ENCODE results near the gene GFRAL.
"Not testable (repeated sequence)": the region's sequence is repeated elsewhere in the genome, so short reads cannot be mapped to it uniquely, and the experiment has no call there.

GFRAL gene, protein sequence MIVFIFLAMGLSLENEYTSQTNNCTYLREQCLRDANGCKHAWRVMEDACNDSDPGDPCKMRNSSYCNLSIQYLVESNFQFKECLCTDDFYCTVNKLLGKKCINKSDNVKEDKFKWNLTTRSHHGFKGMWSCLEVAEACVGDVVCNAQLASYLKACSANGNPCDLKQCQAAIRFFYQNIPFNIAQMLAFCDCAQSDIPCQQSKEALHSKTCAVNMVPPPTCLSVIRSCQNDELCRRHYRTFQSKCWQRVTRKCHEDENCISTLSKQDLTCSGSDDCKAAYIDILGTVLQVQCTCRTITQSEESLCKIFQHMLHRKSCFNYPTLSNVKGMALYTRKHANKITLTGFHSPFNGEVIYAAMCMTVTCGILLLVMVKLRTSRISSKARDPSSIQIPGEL

DNA sequence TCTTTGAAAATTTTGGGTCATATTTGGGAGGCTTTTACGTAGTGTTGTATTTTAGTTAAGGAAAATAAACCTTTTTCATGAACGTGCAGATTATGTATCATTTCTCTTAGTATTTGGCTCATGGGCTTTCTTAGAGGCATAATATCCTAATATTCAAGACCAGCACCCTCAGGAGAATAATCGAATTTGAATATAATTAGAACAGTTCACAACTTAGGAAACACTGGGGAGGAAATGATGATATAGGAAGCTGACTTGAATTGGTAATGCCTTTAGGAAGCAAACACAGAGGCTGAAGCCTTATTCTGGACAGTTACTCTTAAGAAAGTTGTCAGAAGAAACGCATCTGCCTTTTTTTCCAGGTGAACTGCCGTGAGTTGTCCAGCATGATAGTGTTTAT, at the start of gene GFRAL:
TSS of gene GFRAL (plus strand) at position 301 of the 400 bp plus-strand sequence. CDS start at position 387, 86 bp downstream.
- no peak for DNase-seq

DNA sequence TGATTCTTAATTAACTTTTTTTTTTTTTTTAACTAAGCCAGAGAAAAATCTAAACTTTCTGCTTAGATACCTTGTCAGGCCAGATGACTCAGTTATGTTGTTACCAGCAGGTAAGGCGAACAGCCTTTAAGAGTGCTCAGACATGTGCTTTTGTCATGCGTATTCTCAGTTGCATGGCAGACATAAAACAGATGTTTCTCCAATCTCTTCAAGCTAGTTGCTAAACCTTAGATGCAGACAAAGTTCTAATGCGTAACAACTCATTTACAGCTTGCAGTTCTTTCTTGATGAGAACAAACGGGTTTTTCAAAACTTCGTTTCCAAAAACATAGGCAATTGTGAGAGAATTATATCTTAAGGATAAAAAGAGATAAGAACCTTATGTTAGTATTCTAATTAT, 49.6 kb upstream of the GFRAL start:
- DNase-seq: no peak

DNA sequence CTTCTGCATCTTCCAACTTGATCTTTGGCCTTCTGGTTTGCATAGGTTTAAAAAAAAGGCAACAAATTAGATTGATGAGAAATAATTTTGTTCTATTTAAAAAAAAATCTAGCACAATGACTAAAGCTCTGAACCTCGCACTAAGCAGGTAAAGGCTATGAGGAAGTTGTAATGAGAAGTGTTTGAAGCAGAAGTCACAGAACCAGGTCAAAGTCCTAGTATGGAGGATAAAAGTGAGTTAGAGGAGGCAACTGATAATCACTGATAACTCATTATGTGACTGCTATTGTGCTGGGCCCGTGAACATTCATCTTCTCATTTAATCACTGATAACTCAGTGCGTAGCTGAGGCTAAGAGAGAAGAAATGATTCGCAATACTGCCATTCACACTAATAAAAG, 46.1 kb upstream of the GFRAL start:
- no peak for DNase-seq

DNA sequence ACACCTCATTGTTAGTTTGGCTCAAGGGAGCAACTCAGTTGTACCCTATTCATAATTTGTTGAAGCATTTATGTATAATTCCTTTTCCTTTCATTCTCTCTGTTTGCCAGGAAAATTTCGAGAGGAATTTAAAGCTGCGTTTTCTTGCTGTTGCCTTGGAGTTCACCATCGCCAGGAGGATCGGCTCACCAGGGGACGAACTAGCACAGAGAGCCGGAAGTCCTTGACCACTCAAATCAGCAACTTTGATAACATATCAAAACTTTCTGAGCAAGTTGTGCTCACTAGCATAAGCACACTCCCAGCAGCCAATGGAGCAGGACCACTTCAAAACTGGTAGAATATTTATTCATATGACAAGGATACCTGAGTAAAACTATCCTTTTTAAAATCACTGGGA, 45.2 kb upstream of the GFRAL start:
- no peak for DNase-seq

GRCh38 chr6:55286824-55287223, 40.4 kb upstream of the GFRAL start:
- no peak for DNase-seq

DNA sequence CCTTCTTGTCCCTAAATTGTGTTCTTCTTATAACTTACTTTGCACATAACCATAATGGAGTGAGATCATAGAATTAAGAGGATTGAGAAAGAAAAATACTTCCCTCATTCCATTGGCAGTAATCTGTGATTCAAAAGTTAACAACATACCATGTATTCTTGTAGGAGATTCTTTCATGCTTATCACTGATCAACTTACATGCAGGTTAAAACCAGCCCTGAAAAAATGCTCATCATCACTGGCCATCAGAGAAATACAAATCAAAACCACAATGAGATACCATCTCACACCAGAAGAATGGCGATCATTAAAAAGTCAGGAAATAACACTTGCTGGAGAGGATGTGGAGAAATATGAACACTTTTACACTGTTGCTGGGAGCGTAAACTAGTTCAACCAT, 36.5 kb upstream of the GFRAL start:
- no peak for DNase-seq

GRCh38 chr6:55293116-55293515, 34.2 kb upstream of the GFRAL start:
- no peak for DNase-seq

DNA sequence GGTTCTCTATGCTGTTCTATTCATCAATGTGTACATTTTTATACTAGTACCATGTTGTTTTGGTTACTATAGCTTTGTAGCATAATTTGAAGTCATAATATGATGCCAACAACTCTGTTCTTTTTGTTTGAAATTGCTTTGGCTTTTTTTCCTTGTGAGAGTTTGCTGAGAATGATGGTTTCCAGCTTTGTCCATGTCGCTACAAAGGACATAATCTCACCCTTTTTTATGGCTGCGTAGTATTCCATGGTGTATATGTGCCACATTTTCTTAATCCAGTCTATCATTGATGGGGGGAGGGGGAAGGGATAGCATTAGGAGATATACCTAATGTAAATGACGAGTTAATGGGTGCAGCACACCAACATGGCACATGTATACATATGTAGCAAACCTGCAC, 30.1 kb upstream of the GFRAL start:
- not testable (repeated sequence) for DNase-seq

DNA sequence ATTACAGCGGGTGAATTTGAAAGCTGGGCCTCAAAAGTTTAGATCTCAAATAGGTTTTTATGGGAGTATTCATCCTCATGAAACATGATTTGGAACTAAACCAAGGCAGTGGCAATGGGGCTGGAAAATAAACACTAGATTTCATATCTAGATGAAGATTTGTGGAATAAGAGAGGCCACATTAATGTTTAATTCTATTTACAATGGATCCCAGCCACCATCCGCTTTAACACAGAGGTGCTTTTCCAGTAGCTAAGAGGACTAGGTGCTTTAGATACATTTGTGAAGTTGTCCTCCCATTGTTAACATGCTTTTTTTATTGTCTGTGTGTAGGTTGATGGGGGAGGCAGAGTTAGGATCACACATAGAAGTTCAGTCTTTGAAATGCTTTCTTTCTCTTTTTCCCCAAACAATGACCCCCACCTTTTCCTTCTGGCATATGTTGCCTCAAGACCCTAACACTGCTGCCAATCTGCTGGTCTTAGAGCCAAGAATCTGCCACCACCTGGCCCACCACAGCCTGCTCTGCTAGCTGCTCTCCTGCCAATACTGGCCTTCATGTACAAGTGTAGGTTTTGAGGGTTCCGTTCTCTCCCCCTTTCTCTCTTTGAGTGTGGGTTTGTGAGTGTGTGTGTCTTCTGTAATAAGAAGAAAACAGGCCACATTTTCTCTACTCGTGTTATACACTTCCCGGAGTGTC, 27.8 kb upstream of the GFRAL start:
- no peak for DNase-seq

DNA sequence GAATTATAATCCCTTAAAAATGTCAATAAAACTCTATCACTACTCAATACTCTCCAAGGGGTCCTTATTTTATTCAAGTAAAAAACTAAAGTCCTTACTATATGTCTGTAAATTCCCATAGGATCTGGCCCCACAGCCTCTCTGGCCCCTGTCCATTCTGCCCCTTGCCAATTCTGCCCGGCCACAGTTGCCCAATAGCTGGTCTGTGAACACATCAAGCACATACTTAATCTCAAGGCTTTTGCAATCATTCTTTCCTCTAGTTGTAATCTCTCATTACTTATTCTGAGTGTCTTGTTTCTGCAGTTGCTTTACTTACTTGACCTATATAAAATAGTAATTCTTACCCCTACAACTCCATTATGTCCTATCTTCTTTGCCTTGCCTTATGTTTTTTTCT, 22.5 kb upstream of the GFRAL start:
- DNase-seq: no peak

GRCh38 chr6:55319961-55320695, 7.1 kb upstream of the GFRAL start:
- no peak for DNase-seq

- DNase-seq: no peak
These were observed 6.6 kb upstream of the GFRAL start for GRCh38 chr6:55320696-55321086.

DNA sequence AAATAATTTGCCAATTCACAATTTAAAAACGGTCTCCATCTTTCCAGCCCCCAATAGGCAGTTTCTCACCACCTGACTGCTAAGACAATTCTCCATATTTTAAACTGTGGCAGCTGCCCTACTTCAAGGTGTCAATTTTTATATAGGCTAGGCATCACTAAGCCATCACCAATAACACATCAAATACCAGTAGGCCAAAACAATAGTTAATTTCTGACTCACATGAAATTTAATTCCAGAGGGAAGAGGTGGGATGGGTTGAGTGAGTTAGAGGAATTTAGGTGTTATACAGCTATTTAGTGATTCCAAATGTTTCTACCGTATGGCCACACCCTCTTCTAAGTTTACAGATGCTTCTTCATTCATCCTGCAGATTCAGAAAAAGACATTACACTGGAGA, 49.9 kb downstream of the GFRAL start:
- DNase-seq: no peak

DNA sequence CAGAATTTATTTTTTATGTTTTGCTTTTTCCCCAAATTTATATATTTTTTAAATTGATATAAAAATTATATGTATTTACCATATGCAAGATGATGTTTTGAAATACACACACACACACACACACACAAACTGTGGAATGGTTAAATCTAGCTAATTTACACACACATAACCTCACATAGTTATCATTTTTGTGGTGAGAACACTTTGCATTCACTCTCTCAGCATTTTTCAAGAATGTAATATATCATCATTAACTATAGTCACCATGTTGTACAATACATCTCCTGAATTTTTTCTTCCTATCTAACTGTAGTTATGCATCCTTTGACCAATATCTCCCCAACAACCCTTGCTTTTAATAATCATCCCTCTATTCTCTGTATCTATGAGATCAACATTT, 52.2 kb downstream of the GFRAL start:
- DNase-seq: no peak

GRCh38 chr6:55379895-55380294, 52.6 kb downstream of the GFRAL start:
- DNase-seq: no peak

DNA sequence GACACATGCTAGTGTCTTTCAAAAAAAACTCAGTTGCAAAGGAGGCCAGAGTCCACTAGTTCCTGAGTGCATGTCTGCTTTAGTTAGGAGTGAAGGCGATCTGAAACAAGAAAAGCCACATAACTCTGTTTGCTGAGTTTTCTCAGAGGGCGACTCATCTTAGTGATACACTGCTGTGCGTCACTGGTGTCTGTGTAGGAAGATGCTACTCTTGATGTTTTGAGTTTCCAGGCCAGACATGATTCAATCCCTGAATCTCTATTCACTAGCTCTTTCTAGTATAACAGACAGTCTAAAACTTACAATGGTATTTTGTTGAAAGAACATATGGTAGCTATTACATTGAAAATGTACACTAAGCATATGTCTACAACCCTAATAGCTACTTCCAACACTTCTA, 60.9 kb downstream of the GFRAL start:
- DNase-seq: no peak

DNA sequence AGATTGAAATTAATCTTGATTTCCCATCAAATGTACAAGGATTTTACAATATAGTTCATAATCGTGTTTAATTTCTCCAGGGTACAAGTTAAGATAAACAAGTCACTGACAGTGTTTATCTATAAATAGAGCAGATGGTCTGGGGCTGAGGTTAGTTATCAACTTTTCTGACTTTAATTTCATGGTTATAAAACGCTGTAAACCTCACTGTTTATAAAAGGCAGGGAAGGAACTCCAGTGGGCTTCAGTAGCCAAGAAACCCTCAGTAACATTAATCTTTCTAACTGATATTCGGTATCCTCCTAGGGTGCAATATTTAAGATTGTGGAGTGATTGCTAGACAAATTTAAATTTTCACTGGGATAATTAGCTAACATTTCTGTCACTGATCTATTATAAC, 68.6 kb downstream of the GFRAL start:
- DNase-seq: no peak

DNA sequence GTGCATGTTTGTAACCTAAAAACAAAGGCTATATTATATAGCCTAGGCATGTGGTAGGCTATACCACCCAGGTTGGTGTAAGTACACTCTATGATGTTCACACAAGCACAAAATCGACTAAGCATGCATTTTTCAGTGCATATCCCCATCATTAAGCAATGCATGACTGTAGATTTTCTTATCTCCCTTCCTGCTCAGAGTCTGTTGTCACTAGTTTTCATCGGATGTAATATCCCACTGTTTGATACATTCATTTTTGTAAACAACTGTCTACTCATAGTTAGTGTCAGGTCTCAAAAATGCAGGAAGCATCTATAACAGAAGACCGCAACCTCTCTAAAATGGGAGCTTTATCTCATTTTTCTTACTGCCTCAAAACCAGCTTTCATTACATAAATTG, 70.7 kb downstream of the GFRAL start:
- no peak for DNase-seq

DNA sequence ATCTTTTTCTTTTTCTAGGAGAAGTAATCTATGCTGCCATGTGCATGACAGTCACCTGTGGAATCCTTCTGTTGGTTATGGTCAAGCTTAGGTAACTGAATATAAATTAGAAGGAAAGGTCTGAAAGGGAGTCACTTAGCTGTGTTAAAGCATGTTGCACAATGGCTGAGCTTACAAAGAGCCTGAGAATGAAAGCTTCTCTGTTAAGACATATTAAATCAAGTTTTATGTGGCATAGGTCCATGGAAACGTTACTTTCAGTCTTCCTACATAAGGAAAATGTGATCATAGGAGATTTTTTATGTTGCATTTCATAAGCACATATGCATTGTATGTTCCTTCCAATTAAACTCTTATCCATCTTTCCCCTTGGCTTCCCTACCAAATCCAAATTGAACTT, 72.1 kb downstream of the GFRAL start:
- no peak for DNase-seq

GRCh38 chr6:55405474-55406235, 78.4 kb downstream of the GFRAL start:
- DNase-seq: no peak

DNA sequence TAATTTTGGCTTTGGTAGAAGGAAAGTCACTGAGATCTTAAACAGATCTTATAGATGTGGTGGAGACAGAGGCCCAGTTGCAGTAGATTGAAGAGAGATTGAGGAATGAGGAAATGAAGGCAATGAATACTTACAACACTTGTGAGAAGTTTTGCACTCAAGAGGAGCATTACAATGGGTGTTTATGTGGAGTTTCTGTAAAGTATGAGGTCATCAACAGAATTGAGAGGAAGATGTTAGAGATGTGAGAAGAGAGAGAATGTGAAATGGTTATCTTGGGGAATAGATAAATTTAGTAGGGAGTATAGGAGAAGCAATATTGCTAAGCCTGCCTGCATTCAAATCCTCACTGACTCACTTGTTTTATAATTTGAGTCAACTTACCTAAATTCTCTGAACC, 83.4 kb downstream of the GFRAL start:
- DNase-seq: no peak

DNA sequence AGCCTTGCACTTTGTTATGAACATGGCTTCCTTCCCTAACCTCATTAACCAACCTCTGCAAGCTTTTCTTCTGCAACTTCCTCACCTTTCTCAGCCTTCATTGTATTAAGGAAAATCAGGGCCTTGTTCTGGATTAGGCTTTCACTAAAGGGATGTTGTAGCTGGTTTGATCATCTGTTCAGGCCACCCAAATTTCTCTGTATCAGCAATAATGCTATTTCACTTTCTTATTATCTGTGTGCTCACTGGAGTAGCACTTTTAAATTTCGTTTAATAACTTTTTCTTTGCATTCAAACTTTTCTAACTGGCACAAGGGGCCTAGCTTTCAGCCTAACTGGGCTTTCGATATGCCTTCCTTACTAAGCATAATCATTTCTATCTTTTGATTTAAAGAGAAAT, 96.7 kb downstream of the GFRAL start:
- no peak for DNase-seq

DNA sequence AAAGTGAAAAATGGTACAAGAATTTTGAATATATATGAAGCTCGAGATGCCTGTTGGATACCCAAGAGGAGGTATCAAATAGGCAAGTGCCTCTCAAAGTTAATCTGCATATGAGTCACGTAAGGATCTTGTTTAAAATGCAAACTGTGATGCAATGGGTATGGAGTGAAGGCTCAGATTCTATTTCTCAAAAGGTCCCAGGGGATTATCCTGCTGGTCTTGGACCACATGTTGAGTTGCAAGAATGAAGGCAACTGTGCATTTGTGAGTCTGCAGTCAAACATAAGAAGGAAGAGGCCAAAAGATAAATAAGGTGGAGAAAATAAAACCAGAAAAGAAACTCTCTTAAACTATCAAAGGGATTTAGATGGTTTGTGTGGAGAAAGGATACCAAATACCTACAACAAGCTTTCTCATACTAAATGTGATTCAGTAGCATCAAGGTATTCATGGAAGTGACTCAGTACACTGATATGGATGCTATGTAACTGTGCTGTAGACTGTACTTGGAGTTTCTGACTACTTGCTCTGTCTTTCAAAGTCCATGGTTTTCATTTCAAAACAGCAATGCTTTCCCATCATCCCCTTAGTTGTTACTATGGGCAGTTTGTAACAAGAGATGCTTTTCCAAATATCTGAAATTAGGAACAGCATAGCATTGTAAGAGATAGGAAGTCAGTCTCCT, 106.3 kb downstream of the GFRAL start:
- no peak for DNase-seq
